Fibroblast of villous mesenchyme (primary cell): Measurements from ENCODE around the gene PRKG1. TPM values are rescaled to one million over a fixed set of nuclear protein-coding genes. Genes with fewer than 3 reads are reported as not detected.

Experiments
- DNase-seq: peaks from one replicate; pipeline ENCODE4 v3.0.0-alpha.2; 2010; ENCODE audit warnings: low read depth
- H3K4me3 ChIP-seq: 2 replicates; pipeline ENCODE4 v1.5.1; 2011; ENCODE audit warnings: low read depth, mild to moderate bottlenecking, low read length
- CTCF ChIP-seq: IDR thresholded peaks from 2 replicates; pipeline ENCODE4 v1.5.1; 2012; ENCODE audit warnings: low read depth, mild to moderate bottlenecking, low read length; ENCODE audit not compliant: insufficient read depth
- total RNA-seq: library from RNA; depleted of rRNA; stranded (reverse); fragments of >200 nt; gene quantifications from 2 replicates; pipeline ENCODE4 v1.2.3, GENCODE V29; 2012

The PRKG1 gene
- total RNA-seq, 1 donor, result 19.0 TPM

- no peak for TF ChIP-seq CTCF
- H3K4me3 ChIP-seq, result no peak overlapping the region
- no peak for DNase-seq
These were observed 634.3 kb downstream of the PRKG1 start for GRCh38 chr10:51708609-51709008.

- TF ChIP-seq CTCF, result no peak
- DNase-seq, result no peak
- H3K4me3 ChIP-seq, result no peak overlapping the region
These were observed 635.2 kb downstream of the PRKG1 start for GRCh38 chr10:51709324-51709972.

GRCh38 chr10:51711519-51711891 lies 637.2 kb downstream of the PRKG1 start:
- no peak for TF ChIP-seq CTCF
- H3K4me3 ChIP-seq, result no peak overlapping the region
- no peak for DNase-seq

GRCh38 chr10:51716981-51717380 lies 642.7 kb downstream of the PRKG1 start:
- H3K4me3 ChIP-seq, result no peak overlapping the region
- no peak for TF ChIP-seq CTCF
- no peak for DNase-seq

GRCh38 chr10:51718804-51719291 lies 644.6 kb downstream of the PRKG1 start:
- peak; percentile 13 for DNase-seq
- no peak for TF ChIP-seq CTCF
- no peak overlapping the region for H3K4me3 ChIP-seq

GRCh38 chr10:51724038-51724437 lies 649.8 kb downstream of the PRKG1 start:
- TF ChIP-seq CTCF, result no peak
- H3K4me3 ChIP-seq, result no peak overlapping the region
- no peak for DNase-seq

- H3K4me3 ChIP-seq, result no peak overlapping the region
- DNase-seq, result no peak
- TF ChIP-seq CTCF, result no peak
These were observed 655.7 kb downstream of the PRKG1 start for GRCh38 chr10:51729822-51730555.
